Measurements from ENCODE around the gene OPTC.

DNA sequence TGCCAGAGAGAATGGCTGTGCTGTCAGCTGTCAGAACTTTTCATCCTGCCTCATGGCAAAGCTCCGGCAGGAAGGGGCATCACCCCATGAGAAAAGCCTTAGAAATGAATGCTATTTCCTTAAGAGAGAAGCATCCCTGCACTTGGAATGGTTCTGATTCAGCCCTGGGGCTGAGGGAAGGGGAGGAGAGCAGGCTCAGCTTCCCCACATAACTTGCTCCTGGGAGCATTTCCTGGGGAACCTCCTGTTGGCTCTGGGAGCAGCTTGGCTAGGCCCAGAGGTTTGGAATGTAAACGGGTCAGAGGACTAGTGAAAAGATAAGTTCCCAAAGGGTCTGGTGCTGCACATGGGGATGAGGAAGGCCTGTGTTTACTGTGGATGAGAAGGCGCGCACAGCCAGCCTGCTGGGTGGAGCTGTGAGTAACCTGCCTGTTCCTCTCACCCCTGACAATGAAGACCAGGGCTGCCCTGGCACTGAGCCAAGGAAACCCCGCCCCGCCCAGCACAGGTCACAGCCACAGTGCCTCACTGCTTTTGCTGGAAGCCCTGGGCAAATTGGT is 13.3 kb upstream of the OPTC start:
- TF ChIP-seq CHD4 (IDR thresholded peaks at IDR 0.05; ENCODE audit: insufficient read depth, insufficient replicate concordance, low read depth, low read length, poor library complexity, severe bottlenecking) (no peak), ZNF224 (CRISPR knock-in tag; IDR thresholded peaks at IDR 0.05) (no peak), ZEB2 (IDR thresholded peaks at IDR 0.05) (no peak), ZNF766 (CRISPR knock-in tag; conservative IDR thresholded peaks at IDR 0.05) (no peak), CTCF (IDR thresholded peaks at IDR 0.05 in 2 of 3, conservative IDR thresholded peaks at IDR 0.05 in 1 of 3; ENCODE audit: insufficient read depth in 2 of 3, low read depth in 1 of 3, low read length in 3 of 3) (no peak), EZH2 (IDR thresholded peaks at IDR 0.05; ENCODE audit: borderline replicate concordance, low read depth, low read length) (no peak), RAD51 (IDR thresholded peaks at IDR 0.05; ENCODE audit: borderline replicate concordance, low read depth) (no peak), ARID2 (IDR thresholded peaks at IDR 0.05) (no peak), NFYB (IDR thresholded peaks at IDR 0.05; ENCODE audit: extremely low read depth, insufficient read length) (no peak), ZNF134 (CRISPR knock-in tag; conservative IDR thresholded peaks at IDR 0.05) (no peak), ZNF140 (CRISPR knock-in tag; IDR thresholded peaks at IDR 0.05) (no peak), FUS (optimal IDR thresholded peaks at IDR 0.05; ENCODE audit: low read depth, low read length) (no peak)
- TF ChIP-seq, protein P1, sequence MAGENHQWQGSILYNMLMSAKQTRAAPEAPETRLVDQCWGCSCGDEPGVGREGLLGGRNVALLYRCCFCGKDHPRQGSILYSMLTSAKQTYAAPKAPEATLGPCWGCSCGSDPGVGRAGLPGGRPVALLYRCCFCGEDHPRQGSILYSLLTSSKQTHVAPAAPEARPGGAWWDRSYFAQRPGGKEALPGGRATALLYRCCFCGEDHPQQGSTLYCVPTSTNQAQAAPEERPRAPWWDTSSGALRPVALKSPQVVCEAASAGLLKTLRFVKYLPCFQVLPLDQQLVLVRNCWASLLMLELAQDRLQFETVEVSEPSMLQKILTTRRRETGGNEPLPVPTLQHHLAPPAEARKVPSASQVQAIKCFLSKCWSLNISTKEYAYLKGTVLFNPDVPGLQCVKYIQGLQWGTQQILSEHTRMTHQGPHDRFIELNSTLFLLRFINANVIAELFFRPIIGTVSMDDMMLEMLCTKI (IDR thresholded peaks at IDR 0.05; ENCODE audit: partially characterized antibody) = no peak

All from K562 (cell line).